Activated naive CD4-positive, alpha-beta T cell treated with anti-CD3 and anti-CD28 coated beads, Interleukin-2, amount 50 U/mL, for 72 hours (primary cell): ENCODE data around the gene MIGA2. TPM values are rescaled to one million over a fixed set of nuclear protein-coding genes. Genes with fewer than 3 reads are reported as not detected.
"Not testable (repeated sequence)": the region's sequence is repeated elsewhere in the genome, so short reads cannot be mapped to it uniquely, and the experiment has no call there.

Source experiments
- ATAC-seq, 2 donors: fragments of 150-1000 bp; cut with Tn5 transposase; 2 replicates each; pipeline ENCODE4 v1.10.0; 2021; ENCODE audit warnings: mild to moderate bottlenecking in 2 of 2, moderate library complexity in 2 of 2
- DNase-seq, 2 donors: peaks; one replicate each; pipeline ENCODE4 v3.0.0; 2021 to 2022; ENCODE audit warnings: low spot score in 2 of 2
- H3K27ac Mint-ChIP-seq, 2 donors: one replicate each; pipeline ENCODE4 v1.8.0; 2022; ENCODE audit warnings: mild to moderate bottlenecking in 2 of 2, mixed read lengths in 2 of 2
- H3K36me3 Mint-ChIP-seq, 2 donors: one replicate each; pipeline ENCODE4 v1.8.0; 2022; ENCODE audit warnings: mixed read lengths in 2 of 2
- H3K9me3 Mint-ChIP-seq, 2 donors: one replicate each; pipeline ENCODE4 v1.8.0; 2022; ENCODE audit warnings: mixed read lengths in 2 of 2
- total RNA-seq, 2 donors: library from RNA; stranded (reverse); gene quantifications; one replicate each; pipeline ENCODE4 v1.2.3, GENCODE V29; 2022

Gene MIGA2
- total RNA-seq, 2 donors from 2014 or later = 30.4 to 79.3 TPM

GRCh38 chr9:129112526-129112925, 76.1 kb downstream of the MIGA2 start:
- DNase-seq, H3K36me3 Mint-ChIP-seq, ATAC-seq, H3K9me3 Mint-ChIP-seq: not testable (repeated sequence)
- H3K27ac Mint-ChIP-seq = peak overlapping the region in 1 of 2 donors; percentile 94

DNA sequence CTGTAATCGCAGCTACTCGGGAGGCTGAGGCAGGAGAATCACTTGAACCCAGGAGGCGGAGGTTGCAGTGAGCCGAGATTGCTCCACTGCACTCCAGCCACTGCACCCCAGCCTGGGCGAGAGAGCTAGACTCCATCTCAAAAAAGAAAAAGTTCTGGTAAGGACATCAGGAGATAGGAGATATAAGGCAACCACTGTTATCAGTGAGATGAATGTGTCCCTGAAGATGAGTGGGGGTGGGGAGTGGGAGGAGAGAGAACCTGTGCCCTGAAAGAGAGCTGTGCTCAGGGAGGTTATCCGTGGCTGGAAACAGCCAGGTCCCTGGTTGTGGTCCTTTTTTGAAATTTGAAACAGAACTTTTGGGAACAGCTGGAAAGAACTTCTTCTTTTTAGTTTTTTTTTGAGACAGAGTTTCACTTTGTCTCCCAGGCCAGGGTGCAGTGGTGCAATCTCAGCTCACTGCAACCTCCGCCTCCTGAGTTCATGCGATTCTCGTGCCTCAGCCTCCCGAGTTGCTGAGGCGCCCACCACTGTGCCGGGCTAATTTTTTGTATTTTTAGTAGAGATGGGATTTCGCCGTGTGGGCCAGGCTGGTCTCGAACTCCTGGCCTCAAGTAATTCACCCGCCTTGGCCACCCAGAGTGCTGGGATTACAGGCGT, 77.3 kb downstream of the MIGA2 start:
- no peak overlapping the region for H3K27ac Mint-ChIP-seq
- no peaks in the 10 kb centered on the region for H3K9me3 Mint-ChIP-seq

DNA sequence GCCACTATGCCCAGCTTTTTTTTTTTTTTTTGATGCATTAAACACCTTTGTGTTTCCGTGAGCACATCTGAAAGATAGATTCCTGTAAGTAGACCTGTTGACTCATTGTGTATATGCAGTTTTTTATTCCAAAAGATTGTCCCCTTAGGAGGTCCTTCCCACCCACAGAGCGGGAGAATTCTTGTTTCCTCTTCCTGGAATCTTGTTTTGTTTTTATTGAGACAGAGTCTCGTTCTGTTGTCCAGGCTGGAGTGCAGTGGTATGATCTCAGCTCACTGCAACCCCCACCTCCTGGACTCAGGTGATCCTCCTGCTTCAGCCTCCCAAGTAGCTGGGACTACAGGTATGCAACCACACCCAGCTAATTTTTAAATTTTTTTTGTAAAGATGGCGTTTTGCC, 82.4 kb downstream of the MIGA2 start:
- Mint-ChIP-seq H3K27ac (peak overlapping the region in 1 of 2 donors; percentile 29), H3K9me3 (no peaks in the 10 kb centered on the region), H3K36me3 (peaks cover 0 to 11% of the 10 kb centered on the region in 2 donors)
- DNase-seq (no peak), ATAC-seq (no peak)

More for the DNA sequence above, 77.3 kb downstream of the MIGA2 start:
- peaks cover 0 to 9% of the 10 kb centered on the region in 2 donors for H3K36me3 Mint-ChIP-seq
- ATAC-seq (no peak), DNase-seq (no peak)

DNA sequence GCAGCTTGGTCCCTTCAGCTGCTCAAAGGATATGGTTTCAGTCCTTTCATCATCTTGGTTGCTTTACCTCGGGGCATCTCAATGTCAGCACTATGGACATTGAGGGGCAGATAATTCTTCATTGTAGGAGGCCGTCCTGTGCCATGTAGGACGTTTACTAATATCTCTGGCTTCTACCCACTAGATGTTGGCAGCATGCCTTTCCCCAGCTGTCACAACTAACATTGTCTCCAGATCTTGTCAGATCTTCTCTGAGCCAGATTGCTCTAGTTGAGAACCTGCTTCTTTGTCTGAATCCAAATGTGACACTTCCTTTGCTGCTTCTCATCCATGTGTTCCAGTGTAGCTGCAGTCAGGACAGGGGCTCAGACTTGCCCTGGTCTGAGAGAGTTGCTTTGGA, 85.1 kb downstream of the MIGA2 start:
- DNase-seq (no peak), ATAC-seq (no peak)
- peak overlapping the region in 1 of 2 donors; percentile 83 for H3K27ac Mint-ChIP-seq
- no peaks in the 10 kb centered on the region for H3K9me3 Mint-ChIP-seq
- H3K36me3 Mint-ChIP-seq = peaks cover 0 to 11% of the 10 kb centered on the region in 2 donors

Other genes with a start within 250 kb of the MIGA2 start
- gene TBC1D13, start 249.4 kb upstream of the MIGA2 start, total RNA-seq = 10 to 100 TPM; 15.6 to 22.7 TPM
- 10 to 100 TPM in 1 of 2 donors, 1 to 10 TPM in 1; 8.2 to 16.0 TPM for gene ENDOG, start 218.1 kb upstream of the MIGA2 start, total RNA-seq
- 10 to 100 TPM; 63.8 to 64.9 TPM for gene SPOUT1, start 206.8 kb upstream of the MIGA2 start, total RNA-seq
- gene KYAT1, start 154.7 kb upstream of the MIGA2 start, total RNA-seq = 10 to 100 TPM; 19.9 to 49.0 TPM
- gene LRRC8A, start 154.5 kb upstream of the MIGA2 start, total RNA-seq = 10 to 100 TPM; 16.3 to 20.9 TPM
- gene PHYHD1, start 115.6 kb upstream of the MIGA2 start, total RNA-seq = under 1 TPM; 0.54 to 0.64 TPM
- gene DOLK, start 89.0 kb upstream of the MIGA2 start, total RNA-seq = 1 to 10 TPM; 5.1 to 5.6 TPM
- gene NUP188, start 88.9 kb upstream of the MIGA2 start, total RNA-seq = 100 to 1,000 TPM; 110 to 123 TPM
- 10 to 100 TPM; 44.1 to 59.9 TPM for gene SH3GLB2, start 8.3 kb upstream of the MIGA2 start, total RNA-seq
- gene DOLPP1, start 44.5 kb downstream of the MIGA2 start, total RNA-seq = 10 to 100 TPM; 11.6 to 36.1 TPM
- gene CRAT, start 74.2 kb downstream of the MIGA2 start, total RNA-seq = 10 to 100 TPM; 14.7 to 35.6 TPM
- 100 to 1,000 TPM in 1 of 2 donors, 10 to 100 TPM in 1; 93.1 to 109 TPM for gene PTPA, start 74.8 kb downstream of the MIGA2 start, total RNA-seq
- gene IER5L, start 141.6 kb downstream of the MIGA2 start, total RNA-seq = 1 to 10 TPM; 3.6 to 5.7 TPM